HG03280 (cell line): ENCODE data around the gene ROBO1.

Experiments
- ATAC-seq: cut with Tn5 transposase; IDR thresholded peaks from one replicate; pipeline ENCODE4 v1.9.1; 2021; ENCODE audit warnings: mild to moderate bottlenecking, moderate library complexity; ENCODE audit not compliant: unreplicated experiment

ROBO1 gene

GRCh38 chr3:78823434-78823833, 944.4 kb downstream of the ROBO1 start:
- no peak for ATAC-seq

GRCh38 chr3:78822726-78823125, 945.1 kb downstream of the ROBO1 start:
- ATAC-seq: no peak

DNA sequence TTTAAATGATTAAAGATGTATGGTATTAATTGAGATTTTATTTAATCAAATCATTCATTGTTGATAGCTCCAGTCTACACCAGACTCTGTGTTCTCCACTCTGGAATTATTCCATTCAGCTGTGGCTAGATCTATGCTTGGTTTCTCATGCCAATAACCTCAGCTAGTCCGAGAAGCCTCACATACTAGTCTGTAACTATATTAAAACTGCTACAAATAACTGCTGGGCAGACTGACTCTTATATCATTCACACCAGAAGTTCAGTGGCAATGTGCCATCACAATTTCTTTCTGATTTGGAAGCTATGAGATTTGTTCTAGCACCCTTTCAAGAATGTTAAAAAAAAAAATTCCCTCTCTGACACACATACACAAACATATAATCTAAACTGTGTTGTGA, 947.3 kb downstream of the ROBO1 start:
- ATAC-seq: no peak

- ATAC-seq: no peak
Measured at GRCh38 chr3:78818161-78818985, 949.4 kb downstream of the ROBO1 start.

DNA sequence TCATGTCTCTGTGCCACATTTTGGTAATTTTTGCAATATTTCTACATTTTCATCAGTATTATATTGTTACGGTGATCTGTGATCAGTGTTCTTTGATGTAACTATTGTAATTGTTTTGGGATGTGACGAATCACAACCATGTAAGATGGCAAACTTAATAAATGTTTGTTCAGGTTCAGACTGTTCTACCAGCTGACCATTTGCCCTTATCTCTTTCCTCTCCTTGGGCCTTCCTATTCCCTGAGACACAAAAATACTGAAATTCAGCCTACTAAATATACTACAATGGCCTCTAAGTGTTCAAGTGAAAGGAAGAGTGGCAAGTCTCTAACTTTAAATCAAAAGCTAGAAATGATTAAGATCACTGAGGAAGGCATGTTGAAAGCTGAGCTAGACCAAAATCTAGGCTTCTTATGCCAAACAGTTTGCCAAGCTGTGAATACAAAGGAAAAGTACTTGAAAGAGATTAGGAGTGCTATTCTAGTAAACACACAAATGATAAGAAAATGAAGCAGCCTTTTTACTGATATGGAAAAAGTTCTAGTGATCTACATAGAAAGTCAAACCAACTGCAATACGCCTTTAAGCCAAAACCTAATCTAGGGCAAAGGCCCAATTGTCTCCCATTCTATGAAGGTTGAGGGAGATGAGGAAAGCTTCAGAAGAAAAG, 952.8 kb downstream of the ROBO1 start:
- no peak for ATAC-seq

GRCh38 chr3:78812166-78812565, 955.6 kb downstream of the ROBO1 start:
- no peak for ATAC-seq

DNA sequence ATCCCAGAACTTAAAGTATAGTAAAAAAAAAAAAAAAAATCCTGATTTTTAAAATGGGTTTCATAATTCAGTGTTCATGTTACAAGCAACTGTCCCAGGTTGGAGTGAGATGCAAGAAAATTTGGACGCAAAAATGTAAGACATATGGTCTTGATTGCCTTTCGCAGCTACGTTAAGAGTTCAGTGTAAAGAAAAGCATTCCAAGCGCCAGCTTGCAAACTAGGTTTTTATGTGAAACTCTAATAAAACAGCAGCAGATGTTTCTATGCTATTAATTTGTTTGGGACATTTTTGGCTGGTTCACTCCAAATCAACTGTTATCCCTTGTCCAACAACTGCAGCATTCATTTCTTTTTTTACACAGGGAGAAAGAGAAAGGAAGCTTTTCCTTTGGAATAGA, 957.8 kb downstream of the ROBO1 start:
- ATAC-seq: no peak

- no peak for ATAC-seq
Measured at GRCh38 chr3:78804251-78805037, 963.4 kb downstream of the ROBO1 start.

DNA sequence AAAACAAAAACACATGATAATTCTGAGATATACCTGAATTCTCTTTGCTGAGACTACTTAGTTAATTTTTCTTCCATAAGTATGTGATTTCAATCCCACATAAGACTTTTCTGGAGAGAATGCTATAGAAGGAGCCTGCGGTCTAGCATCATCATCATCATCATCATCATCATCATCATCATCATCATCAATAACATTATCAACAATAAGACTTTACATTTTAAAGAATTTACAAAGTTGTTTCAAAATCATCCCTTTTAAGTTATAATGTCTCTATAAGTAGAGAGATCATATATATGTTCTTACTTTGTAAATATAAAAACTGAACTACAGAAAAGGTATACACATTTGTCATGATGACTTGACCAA, 965.3 kb downstream of the ROBO1 start:
- ATAC-seq: no peak

DNA sequence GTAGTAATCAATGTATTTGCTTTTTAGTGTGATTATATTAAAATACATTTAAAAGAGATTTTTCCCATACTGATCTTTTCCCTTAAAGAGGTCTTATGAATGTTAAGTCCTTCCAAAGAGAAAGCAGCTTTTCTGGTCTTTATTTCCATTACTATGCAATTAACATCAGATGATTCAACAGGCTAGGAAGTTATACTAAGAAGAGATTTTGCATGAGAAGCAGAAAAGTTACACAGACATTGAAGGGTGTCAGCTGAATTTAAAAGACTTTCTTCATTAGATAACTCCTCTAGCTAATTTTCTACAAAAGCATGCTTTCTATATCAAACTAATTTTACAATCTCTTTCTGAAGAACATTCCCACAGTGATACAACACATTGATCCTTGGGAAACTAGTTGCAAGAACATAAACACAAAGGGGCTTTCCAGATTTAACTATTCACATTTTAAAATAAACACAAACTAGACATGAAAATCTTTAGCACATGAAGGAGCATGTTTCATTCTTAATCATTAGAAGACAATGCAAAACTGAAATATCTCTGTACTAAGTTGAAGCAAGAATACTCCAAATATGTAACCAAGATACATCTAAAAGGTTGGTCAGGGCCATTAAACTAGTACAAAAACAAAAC, 965.8 kb downstream of the ROBO1 start:
- no peak for ATAC-seq

DNA sequence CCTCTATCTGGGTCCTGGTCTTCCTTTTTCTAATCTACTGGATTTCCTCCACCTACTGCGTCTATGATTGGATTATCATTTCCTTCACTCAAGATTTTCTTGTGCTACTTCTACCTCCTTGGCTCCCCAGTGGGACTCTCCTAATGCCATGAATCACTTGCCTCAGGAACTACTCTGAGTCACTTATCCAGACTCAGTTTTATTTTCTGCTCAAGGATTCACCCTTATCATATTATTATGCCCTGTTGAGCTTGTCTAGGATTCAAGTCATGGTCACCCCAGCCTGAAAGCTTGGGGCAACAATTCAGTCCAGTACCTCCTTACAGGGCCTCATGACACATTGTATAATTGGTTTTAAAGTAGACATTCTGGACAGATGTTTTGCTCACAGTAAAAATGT, 968.1 kb downstream of the ROBO1 start:
- no peak for ATAC-seq

- ATAC-seq: no peak
Measured at GRCh38 chr3:78798266-78798832, 969.4 kb downstream of the ROBO1 start.

- no peak for ATAC-seq
Measured at GRCh38 chr3:78794431-78794830, 973.4 kb downstream of the ROBO1 start.

DNA sequence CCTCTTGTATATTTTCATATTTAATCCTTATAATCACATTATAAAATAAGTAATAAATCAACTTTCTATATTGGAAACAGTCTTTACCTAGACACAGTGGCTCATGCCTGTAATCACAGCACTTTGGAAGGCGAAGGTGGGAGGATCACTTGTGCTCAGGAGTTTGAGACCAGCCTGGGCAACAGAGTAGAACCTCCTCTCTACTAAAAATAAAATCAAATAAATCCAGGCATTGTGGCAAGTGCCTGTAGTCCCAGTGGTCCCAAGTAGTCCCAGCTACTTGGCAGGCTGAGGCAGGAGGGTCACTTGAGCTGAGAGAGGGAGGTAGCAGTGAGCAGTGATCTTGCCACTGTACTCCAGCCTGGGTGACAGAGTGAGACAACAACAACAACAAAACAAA, 975.1 kb downstream of the ROBO1 start:
- ATAC-seq: no peak

DNA sequence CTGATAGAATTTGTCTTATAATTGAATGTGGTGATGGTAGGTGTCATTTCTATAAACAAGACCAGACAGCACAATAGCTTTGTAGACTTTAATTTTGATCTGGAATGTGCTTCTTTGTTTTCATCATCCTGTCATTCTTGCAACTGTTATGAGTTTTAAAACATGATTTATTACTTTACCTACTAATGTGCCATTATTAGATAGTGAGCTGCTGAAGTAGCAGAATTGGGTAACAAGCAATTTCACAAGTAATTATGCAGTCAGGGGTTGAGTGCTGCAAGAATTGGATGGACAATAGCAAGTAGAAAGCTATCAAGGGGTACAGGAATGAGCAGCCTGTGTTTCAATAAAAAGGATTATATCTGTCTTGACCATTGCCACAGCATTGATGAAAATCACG, 975.6 kb downstream of the ROBO1 start:
- no peak for ATAC-seq

GRCh38 chr3:78791753-78792152, 976.0 kb downstream of the ROBO1 start:
- ATAC-seq: no peak

- no peak for ATAC-seq
Measured at GRCh38 chr3:78788839-78789238, 979.0 kb downstream of the ROBO1 start.

- ATAC-seq: no peak
Measured at GRCh38 chr3:78785004-78785403, 982.8 kb downstream of the ROBO1 start.

GRCh38 chr3:78781351-78781750, 986.4 kb downstream of the ROBO1 start:
- no peak for ATAC-seq

DNA sequence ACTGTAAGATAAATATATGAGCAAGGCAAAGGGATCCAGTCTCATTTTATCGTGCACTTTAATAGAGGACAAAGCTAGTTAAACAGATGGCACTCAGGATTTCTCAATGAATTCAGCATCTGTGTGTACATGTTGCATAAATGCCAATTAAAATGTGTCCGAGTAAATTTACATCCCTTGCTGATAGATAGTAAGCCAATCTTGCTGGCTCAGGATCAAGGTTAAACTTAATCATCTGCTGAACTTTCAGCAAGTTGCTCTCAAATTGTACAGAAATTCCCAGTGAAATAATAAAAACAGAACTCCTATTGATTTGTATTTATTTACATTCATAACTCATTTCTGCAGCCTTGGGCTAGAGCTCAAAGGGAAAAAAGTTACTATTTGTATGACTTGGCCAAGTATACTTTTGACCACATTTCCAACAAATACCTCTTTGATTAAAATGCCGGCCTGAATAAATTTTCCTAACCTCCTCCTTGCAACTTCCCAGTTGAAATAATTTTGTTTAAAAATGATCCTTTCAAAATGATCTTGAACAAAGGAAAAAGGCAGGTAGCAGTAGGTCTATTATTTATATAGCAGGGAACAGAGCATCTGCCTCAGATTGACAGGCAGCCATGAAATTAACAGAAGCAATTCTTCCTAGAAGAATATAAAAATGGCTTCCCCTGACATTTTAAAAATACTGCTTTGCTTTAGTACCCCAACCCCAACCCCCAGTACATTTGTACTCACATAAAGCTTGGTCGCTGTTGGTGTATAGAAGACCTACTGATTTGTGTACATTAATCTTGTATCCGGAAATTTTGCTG, 1001.9 kb downstream of the ROBO1 start:
- ATAC-seq: no peak
